HG03565 (cell line): ENCODE data around the gene SNCB.
"Not testable (repeated sequence)": the region's sequence is repeated elsewhere in the genome, so short reads cannot be mapped to it uniquely, and the experiment has no call there.

Experiments
- ATAC-seq: cut with Tn5 transposase; IDR thresholded peaks from one replicate; pipeline ENCODE4 v1.9.1; 2021; ENCODE audit warnings: mild to moderate bottlenecking, moderate library complexity; ENCODE audit not compliant: unreplicated experiment

SNCB gene

DNA sequence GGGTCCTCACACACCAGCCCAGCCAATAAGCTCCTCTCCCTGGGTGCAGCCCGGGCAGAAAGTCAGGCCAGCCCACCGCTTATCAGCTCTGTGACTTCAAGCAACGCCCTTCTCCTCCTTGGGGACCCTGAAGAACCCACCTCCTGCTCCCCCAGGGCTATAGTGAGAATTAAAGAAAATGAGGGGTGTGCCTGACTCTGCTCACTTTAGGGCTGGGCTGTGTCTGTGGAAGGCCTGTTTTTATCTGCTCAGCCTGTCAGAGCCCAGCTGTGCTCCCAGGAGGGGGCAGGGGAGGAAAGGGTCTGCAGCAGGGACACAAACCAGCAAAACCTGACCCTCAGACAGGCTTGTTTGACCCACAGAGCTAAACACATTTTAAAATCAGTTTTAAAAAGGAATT, 24.3 kb downstream of the SNCB start:
- no peak for ATAC-seq

GRCh38 chr5:176603091-176603490, 27.2 kb downstream of the SNCB start:
- ATAC-seq = no peak

- ATAC-seq = no peak
Observed at GRCh38 chr5:176601901-176602482, 28.3 kb downstream of the SNCB start.

DNA sequence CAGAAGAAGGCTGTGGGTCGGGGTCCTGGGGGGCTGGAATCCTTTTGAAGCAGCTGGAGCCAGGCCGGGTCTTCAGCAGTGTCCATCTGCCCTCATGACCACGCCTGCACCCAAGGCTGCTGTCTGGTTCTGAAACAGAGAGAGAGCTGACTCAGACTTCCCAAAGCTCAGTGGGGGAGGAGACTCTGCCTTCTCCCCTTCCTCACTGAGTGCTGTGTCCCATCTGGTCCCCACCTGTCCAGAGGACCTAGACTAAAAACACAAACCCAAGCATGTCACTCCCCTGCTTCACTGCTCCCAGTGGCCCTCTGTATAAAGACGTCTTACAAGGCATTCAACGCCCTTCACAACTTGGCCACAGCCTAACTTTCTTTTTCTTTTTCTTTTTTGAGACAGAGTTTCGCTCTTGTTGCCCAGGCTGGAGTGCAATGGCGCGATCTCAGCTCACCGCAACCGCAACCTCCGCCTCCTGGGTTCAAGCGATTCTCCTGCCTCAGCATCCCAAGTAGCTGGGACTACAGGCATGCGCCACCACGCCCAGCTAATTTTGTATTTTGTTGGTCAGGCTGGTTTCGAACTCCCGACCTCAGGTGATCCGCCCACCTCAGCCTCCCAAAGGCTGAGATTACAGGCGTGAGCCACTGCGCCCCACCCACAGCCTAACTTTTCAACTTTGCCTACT, 30.4 kb downstream of the SNCB start:
- ATAC-seq = not testable (repeated sequence)

DNA sequence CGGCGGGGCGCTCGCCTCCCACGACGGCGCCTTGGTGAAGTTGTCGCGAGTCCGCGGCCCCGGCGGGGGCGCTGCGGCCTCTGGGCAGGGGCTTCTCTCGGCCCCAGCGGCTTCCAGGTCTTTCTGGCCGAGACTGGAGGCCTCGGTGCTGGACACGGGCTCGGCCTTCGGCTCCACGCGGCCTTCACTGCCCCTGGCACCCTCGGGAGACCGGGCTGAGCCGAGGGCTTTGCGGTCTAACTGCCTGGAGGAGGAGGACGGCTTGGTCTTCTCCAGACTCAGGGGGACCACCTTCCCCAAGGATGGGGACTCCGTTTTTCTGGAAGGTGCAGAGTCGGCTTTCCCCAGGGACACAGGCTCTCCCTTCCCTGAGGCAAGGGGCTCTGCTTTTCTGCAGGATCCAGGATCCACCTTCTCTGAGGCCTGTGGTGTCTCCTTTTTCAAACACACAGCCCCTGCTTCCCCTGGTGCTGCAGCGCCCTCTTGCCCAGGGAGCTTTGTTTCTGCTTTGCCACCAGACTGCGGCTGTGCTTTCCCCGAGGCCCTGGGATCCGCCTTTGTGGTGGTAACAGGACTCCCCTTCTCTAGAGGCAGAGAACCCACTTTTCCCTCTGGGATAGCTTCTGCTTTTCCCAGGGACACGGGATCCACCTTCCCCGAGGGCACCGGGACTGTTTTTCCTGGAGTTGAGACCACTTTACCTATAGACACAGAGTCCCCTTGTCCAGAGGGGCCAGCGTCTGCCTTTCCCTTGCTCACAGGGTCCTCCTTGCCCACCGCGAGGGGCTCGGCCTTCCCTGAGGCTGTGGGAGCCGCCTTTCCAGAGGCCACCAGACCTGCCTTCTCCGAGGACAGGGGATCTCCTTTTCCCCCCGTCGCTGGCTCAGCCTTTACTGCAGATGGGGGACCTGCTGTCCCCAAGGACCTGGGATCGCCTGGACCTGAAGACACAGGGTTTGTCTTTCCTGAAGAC, 32.6 kb downstream of the SNCB start:
- ATAC-seq = no peak

DNA sequence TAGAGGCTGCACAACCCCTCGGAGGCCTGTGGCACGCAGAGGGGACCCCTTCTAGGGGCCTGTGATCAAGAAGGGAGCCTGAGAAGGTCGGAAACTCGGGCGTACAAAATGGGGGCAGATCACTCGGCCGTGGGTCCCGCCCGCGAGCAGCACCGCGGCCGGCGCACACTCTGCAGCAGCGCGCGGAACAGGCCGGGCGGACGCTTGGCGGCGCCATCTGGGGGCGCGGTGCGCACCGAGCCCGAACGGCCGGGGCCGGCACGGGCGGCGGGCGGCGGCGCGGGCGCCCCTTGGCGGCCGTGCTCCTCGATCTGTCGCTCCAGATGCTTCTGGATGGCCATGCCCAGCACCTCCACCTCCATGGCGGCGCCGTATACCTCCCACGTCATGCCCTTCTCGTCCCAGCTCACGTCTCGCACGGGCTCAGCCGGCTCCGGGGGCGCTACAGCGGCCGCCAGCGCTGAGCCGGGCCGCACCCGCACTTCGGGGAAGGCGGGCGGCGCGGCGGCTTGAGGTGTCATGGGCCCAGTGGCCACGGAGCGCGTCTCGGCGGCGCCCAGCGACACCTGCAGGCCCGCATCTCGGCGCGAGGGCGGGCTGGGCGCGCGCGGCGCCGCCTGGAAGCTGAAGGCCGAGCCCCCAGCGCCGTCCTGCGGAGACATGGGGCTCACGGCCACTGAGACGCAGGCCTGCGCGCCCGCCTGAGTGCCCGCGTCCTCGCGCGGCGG, 33.5 kb downstream of the SNCB start:
- ATAC-seq = no peak

DNA sequence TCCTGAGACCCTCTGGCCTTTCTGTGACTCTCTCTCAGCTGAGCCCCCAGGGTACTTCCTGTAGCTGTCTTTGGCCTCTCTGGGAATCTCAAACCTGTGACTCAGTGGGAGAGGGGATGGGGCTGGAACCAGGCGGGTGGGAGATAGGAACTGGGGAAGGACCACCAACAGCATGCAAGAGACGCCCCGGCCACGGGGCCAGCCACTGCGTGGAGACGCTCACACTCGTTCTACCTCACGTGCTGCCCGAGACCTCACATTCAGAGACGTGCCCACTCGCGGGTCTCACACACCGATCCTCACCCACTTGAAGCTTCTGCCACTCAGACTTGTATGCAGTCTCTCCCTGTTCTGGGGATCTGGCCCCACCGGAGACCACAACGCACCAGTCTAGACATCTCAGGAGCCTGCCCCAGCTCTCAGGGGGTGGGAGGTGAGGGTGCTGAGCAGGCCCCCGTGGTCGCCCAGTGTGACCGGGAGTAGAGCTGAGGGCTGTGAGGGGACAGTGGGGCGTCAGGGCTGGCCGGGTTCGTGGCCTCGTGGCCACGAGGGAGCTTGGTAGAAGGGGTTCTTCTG, 34.2 kb downstream of the SNCB start:
- ATAC-seq = no peak

GRCh38 chr5:176595386-176595943, 34.9 kb downstream of the SNCB start:
- no peak for ATAC-seq

GRCh38 chr5:176594554-176594953, 35.8 kb downstream of the SNCB start:
- ATAC-seq = no peak

GRCh38 chr5:176593273-176593869, 37.0 kb downstream of the SNCB start:
- no peak for ATAC-seq

- ATAC-seq = no peak
Observed at GRCh38 chr5:176592573-176592972, 37.8 kb downstream of the SNCB start.

DNA sequence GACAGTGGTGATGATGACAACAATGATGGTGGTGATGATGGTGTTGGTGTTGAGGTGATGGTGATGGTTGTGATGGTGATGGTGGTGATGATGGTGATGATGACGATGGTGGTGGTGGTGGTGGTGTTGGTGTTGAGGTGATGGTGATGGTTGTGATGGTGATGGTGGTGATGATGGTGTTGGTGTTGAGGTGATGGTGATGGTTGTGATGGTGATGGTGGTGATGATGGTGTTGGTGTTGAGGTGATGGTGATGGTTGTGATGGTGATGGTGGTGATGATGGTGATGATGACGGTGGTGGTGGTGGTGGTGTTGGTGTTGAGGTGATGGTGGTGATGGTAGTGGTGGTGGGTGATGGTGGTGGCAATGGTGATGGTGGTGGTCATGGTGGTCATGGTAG, 38.7 kb downstream of the SNCB start:
- not testable (repeated sequence) for ATAC-seq

GRCh38 chr5:176590035-176590717, 40.2 kb downstream of the SNCB start:
- no peak for ATAC-seq

DNA sequence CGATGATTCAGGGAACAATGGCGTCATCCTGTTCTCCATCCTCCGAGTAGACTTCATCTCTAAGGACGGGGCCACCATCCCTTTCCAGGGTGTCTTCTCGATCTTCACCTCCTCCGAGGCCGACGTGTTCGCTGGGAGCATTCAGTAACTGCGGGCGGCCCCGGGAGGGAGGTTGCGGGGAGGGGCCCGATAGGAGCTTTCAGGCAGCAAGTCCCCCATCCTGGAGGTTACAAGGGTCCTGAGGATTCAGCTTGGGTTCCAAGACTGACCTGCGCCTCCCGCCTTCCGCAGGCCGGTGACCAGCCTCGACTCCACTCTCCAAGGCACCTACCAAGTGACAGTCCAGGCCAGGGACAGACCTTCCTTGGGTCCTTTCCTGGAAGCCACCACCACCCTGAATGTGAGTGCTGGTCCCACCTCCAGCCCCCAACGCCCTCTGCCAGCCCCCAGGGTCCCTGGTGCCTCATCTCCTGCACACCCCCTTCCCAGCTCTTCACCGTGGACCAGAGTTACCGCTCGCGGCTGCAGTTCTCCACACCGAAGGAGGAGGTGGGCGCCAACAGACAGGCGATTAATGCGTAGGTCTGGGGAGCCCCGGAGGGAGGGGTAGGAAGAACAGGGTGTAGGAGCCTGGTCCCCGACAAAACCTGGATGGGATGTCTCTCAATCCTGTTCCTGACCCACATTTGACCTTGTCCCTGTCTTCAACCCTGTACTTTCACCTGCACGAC, 41.1 kb downstream of the SNCB start:
- no peak for ATAC-seq

GRCh38 chr5:176588297-176588696, 42.0 kb downstream of the SNCB start:
- no peak for ATAC-seq

- no peak for ATAC-seq
Observed at GRCh38 chr5:176587398-176587797, 42.9 kb downstream of the SNCB start.

DNA sequence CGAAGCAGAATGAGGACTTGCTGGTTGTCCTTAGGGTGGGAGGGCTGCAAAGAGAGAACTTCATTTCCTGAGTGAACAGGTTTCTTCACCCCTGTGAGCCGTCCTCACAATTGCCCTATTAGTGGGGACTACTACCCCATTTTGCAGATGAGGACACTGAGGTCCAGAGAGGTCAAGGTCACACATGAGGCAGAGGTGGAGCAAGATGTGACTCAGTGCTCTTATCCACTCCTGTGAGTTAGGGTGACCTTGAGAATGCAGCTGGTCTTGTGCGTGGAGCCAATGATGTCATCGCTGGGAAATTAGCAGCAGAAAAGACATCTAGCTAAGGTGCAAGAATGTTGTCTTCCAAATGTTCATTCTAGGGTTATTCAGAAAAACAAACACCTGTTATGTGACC, 47.3 kb downstream of the SNCB start:
- no peak for ATAC-seq

DNA sequence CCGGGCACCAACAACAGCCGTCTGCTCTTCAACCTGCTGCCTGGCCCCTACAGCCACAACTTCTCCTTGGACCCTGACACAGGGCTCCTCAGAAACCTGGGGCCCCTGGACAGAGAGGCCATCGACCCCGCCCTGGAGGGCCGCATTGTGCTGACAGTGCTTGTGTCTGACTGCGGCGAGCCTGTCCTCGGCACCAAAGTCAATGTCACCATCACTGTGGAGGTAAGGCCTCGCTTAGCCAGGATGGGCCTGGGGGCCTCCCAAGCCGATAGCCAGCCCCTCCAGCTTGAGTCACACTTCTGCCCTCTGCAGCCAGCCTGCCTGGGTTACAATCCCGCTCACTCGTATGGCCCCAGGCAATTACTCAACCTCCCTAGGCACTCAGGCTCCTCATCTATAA, 49.0 kb downstream of the SNCB start:
- ATAC-seq = no peak

DNA sequence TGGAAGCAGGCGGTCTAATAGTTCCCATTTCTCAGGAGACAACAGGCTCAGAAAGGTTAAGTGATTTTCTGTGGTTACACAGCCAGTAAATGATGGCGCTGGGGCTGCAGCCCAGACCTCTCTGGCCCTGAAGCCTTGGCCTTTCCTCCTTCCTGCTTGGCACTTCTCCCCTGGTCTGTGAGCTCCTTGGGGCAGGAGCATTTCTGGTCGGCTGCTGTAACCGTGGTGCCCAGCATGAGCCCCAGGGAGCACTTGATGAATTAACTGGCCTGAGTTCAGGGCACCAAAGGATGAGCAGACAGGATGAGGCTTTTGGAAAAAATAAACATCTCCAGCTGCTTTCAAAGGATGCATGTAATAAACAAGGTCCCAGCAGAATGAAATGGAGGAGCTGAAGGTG, 51.0 kb downstream of the SNCB start:
- ATAC-seq = no peak
